Endothelial cell of umbilical vein (primary cell): ENCODE results near the gene UTF1.

ENCODE experiments used
- CTCF ChIP-seq, 2 donors: IDR thresholded peaks; 1 replicate in 1 of 2; 2 replicates in 1 of 2; pipeline ENCODE4 v1.5.1; 2011; ENCODE audit warnings: low read length in 2 of 2, mild to moderate bottlenecking in 2 of 2, moderate library complexity in 2 of 2, control low read depth in 1 of 2, inconsistent platforms in 1 of 2, low read depth in 1 of 2; ENCODE audit not compliant: insufficient read depth in 1 of 2; ENCODE audit errors: extremely low read depth in 1 of 2
- EZH2 ChIP-seq: IDR thresholded peaks from 2 replicates; pipeline ENCODE4 v1.6.1; 2012; ENCODE audit warnings: borderline replicate concordance, low read depth, mild to moderate bottlenecking, moderate library complexity, low read length, inconsistent platforms; ENCODE audit not compliant: severe bottlenecking
- FOS ChIP-seq: IDR thresholded peaks from 2 replicates; pipeline ENCODE4 v1.6.1; 2011; ENCODE audit warnings: mild to moderate bottlenecking, low read length, moderate library complexity, borderline replicate concordance; ENCODE audit not compliant: insufficient read depth
- GATA2 ChIP-seq: IDR thresholded peaks from 2 replicates; pipeline ENCODE4 v1.7.0; 2011; ENCODE audit warnings: low read depth, mild to moderate bottlenecking, moderate library complexity, mixed read lengths, low read length; ENCODE audit not compliant: insufficient read length, insufficient read depth
- JUN ChIP-seq: IDR thresholded peaks from 2 replicates; pipeline ENCODE4 v1.6.1; 2011; ENCODE audit warnings: borderline replicate concordance, low read depth; ENCODE audit not compliant: insufficient read length, insufficient read depth
- MAX ChIP-seq: IDR thresholded peaks from 2 replicates; pipeline ENCODE4 v1.6.1; 2011; ENCODE audit not compliant: insufficient read depth, insufficient read length
- POLR2A ChIP-seq: IDR thresholded peaks from 2 replicates; pipeline ENCODE4 v1.6.1; 2012; ENCODE audit warnings: low read depth, mild to moderate bottlenecking, control low read depth, low read length
- POLR2AphosphoS5 ChIP-seq: IDR thresholded peaks from 2 replicates; pipeline ENCODE4 v1.6.1; 2012; ENCODE audit warnings: low read depth, mild to moderate bottlenecking, control low read depth, low read length, moderate library complexity; ENCODE audit not compliant: insufficient read depth

DNA sequence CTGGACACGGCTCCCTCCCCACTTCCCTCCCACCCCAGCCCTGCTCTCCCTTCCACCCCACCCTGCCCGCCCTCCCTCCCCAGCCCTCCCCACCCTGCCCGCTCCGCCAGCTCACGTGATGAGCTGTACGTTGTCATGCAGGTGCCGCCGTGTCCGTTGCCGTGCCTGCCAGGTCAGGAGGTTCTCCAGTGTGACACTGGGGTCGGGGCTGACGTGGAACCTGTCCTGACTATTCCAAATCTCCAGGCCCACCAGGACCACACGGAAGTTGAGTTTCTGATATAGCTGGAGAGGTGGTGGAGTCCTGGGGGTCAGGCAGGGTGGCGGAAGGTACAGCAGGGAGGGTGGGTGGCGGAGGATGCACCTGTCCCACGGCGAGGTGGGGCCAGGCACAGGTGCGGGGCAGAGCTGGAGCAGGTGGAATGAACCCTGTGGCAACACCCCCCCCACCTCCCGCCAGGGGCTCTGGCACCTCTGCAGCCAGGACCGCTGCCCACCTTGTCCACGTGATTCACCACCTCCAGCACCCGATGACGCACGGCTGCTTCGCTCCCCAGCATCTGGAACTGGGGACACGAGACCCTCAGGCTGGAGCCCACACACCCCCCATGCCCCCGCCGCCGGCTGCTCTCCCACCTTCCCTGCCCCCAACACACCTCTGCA is 42.4 kb downstream of the UTF1 start:
- TF ChIP-seq CTCF (IDR thresholded peaks at IDR 0.05; ENCODE audit: extremely low read depth in 1 of 2, insufficient read depth in 1 of 2, low read depth in 1 of 2, low read length in 2 of 2) = no peak
- no peak for TF ChIP-seq POLR2A
- TF ChIP-seq EZH2 = no peak
- TF ChIP-seq GATA2 = no peak
- TF ChIP-seq MAX = no peak
- no peak for TF ChIP-seq JUN
- no peak for TF ChIP-seq POLR2AphosphoS5
- TF ChIP-seq FOS = no peak
